ENCODE data around the gene CAMK2N1. TPM values are rescaled to one million over a fixed set of nuclear protein-coding genes. Genes with fewer than 3 reads are reported as not detected.

The CAMK2N1 gene
- total and polyA plus RNA-seq, 2 of the 13 experiments (the other 11 are each of a cell fraction or from before 2014, with no cell fraction given), result 38.0 to 38.6 TPM

DNA sequence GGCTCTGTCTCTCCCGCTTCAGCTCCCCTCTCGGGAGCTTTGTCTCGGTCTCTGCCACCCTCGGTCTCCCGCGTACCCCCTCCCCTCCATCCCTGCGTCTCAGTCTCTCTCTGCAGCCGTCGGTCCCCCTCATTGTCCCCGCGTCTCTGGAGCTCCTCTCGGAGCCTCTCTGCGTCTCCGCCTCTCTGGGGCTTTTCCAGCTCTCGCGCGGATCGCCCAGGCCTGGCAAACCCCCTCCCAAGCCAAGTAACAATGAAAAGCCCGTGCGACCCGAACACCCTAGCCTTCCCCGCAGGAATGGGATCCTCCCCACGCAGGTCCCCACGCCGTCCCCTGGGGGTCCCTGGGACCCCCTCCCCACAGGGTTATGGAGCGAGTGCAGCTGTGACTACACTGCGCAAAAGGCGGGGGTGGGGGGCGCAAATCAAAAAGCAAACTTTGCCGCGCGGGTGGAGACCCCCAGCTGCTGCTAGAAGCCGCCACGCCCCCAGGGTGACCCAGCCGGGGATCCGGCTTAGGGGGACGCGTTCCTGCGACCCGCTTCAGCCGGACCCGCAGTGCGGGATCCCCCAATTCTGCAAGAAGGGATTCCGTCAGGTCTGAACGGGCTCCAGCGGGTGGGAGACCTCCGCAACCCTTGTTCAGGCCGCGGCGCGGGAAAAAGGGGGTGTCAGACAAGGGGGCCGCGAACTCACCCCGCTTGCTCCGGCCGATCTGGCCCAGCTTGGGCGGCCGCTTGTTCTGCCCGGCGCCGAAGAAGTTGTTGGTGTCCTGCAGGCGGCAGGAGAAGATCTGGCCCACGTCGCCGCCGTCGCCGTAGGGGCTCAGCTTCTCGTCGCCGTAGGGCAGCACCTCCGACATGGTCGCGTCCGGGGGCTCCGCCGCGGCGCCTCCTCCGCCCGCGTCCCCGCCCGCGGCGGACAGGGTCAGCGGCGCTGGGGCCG, 1.2 kb downstream of the CAMK2N1 start (continued):
- peak; percentile 63; the same call in 1 of the 2 replicates for TF ChIP-seq ZNF768 (CRISPR knock-in tag; IDR thresholded peaks at IDR 0.05)
- TF ChIP-seq ZNF34 (CRISPR knock-in tag; IDR thresholded peaks at IDR 0.05; ENCODE audit: borderline replicate concordance), result no peak
- peak; percentile 21 for TF ChIP-seq SRSF1 (optimal IDR thresholded peaks at IDR 0.05; ENCODE audit: low read depth, low read length)
- 0 out of 2 replicates have a peak, but pooled peaks have one; percentile 21 for TF ChIP-seq ZSCAN21 (CRISPR knock-in tag; IDR thresholded peaks at IDR 0.05; ENCODE audit: borderline replicate concordance)
- TF ChIP-seq CBX5 (CRISPR knock-in tag; IDR thresholded peaks at IDR 0.05; ENCODE audit: borderline replicate concordance), result no peak
- TF ChIP-seq, protein P1, sequence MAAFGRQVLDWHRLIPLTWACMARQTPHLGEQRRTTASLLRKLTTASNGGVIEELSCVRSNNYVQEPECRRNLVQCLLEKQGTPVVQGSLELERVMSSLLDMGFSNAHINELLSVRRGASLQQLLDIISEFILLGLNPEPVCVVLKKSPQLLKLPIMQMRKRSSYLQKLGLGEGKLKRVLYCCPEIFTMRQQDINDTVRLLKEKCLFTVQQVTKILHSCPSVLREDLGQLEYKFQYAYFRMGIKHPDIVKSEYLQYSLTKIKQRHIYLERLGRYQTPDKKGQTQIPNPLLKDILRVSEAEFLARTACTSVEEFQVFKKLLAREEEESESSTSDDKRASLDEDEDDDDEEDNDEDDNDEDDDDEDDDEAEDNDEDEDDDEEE (CRISPR knock-in tag; IDR thresholded peaks at IDR 0.05), result 0 out of 2 replicates have a peak, but pooled peaks have one; percentile 51
- 0 out of 2 replicates have a peak, but pooled peaks have one; percentile 2 for TF ChIP-seq ZIK1 (CRISPR knock-in tag; IDR thresholded peaks at IDR 0.05; ENCODE audit: borderline replicate concordance, low read depth)
- TF ChIP-seq ZNF615 (CRISPR knock-in tag; IDR thresholded peaks at IDR 0.05; ENCODE audit: borderline replicate concordance), result no peak
- no peak for TF ChIP-seq ZNF775 (CRISPR knock-in tag; IDR thresholded peaks at IDR 0.05; ENCODE audit: borderline replicate concordance)
- TF ChIP-seq, protein P2, sequence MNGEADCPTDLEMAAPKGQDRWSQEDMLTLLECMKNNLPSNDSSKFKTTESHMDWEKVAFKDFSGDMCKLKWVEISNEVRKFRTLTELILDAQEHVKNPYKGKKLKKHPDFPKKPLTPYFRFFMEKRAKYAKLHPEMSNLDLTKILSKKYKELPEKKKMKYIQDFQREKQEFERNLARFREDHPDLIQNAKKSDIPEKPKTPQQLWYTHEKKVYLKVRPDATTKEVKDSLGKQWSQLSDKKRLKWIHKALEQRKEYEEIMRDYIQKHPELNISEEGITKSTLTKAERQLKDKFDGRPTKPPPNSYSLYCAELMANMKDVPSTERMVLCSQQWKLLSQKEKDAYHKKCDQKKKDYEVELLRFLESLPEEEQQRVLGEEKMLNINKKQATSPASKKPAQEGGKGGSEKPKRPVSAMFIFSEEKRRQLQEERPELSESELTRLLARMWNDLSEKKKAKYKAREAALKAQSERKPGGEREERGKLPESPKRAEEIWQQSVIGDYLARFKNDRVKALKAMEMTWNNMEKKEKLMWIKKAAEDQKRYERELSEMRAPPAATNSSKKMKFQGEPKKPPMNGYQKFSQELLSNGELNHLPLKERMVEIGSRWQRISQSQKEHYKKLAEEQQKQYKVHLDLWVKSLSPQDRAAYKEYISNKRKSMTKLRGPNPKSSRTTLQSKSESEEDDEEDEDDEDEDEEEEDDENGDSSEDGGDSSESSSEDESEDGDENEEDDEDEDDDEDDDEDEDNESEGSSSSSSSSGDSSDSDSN (CRISPR knock-in tag; IDR thresholded peaks at IDR 0.05), result peak; percentile 3; the same call in 1 of the 2 replicates
- peak; percentile 48; the same call in 1 of the 2 replicates for TF ChIP-seq TAF1 (CRISPR knock-in tag; IDR thresholded peaks at IDR 0.05)
- no peak for TF ChIP-seq MEF2D (CRISPR knock-in tag; IDR thresholded peaks at IDR 0.05)
- TF ChIP-seq, protein P3, sequence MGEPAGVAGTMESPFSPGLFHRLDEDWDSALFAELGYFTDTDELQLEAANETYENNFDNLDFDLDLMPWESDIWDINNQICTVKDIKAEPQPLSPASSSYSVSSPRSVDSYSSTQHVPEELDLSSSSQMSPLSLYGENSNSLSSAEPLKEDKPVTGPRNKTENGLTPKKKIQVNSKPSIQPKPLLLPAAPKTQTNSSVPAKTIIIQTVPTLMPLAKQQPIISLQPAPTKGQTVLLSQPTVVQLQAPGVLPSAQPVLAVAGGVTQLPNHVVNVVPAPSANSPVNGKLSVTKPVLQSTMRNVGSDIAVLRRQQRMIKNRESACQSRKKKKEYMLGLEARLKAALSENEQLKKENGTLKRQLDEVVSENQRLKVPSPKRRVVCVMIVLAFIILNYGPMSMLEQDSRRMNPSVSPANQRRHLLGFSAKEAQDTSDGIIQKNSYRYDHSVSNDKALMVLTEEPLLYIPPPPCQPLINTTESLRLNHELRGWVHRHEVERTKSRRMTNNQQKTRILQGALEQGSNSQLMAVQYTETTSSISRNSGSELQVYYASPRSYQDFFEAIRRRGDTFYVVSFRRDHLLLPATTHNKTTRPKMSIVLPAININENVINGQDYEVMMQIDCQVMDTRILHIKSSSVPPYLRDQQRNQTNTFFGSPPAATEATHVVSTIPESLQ (CRISPR knock-in tag; conservative IDR thresholded peaks at IDR 0.05), result no peak
- no peak for TF ChIP-seq HHEX (CRISPR knock-in tag; IDR thresholded peaks at IDR 0.05)
- TF ChIP-seq NFKB2 (CRISPR knock-in tag; IDR thresholded peaks at IDR 0.05; ENCODE audit: borderline replicate concordance), result no peak
- peak; percentile 60 for TF ChIP-seq RBM39 (IDR thresholded peaks at IDR 0.05; ENCODE audit: low read depth, low read length, poor library complexity, severe bottlenecking)
- TF ChIP-seq TMF1 (CRISPR knock-in tag; IDR thresholded peaks at IDR 0.05; ENCODE audit: low read depth), result no peak
- TF ChIP-seq POLR2A (IDR thresholded peaks at IDR 0.05; ENCODE audit: insufficient read depth in 1 of 2, low read depth in 2 of 2, low read length in 2 of 2), result 0 out of 4 replicates have a peak, but pooled peaks of 1 of the 2 experiments have one; percentile 4
- TF ChIP-seq, protein P4, sequence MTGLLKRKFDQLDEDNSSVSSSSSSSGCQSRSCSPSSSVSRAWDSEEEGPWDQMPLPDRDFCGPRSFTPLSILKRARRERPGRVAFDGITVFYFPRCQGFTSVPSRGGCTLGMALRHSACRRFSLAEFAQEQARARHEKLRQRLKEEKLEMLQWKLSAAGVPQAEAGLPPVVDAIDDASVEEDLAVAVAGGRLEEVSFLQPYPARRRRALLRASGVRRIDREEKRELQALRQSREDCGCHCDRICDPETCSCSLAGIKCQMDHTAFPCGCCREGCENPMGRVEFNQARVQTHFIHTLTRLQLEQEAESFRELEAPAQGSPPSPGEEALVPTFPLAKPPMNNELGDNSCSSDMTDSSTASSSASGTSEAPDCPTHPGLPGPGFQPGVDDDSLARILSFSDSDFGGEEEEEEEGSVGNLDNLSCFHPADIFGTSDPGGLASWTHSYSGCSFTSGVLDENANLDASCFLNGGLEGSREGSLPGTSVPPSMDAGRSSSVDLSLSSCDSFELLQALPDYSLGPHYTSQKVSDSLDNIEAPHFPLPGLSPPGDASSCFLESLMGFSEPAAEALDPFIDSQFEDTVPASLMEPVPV (CRISPR knock-in tag; IDR thresholded peaks at IDR 0.05), result no peak
- 0 out of 2 replicates have a peak, but pooled peaks have one; percentile 10 for TF ChIP-seq KDM5A (IDR thresholded peaks at IDR 0.05; ENCODE audit: borderline replicate concordance, low read length)
- 0 out of 2 replicates have a peak, but pooled peaks have one; percentile 16 for TF ChIP-seq NKX3-1 (CRISPR knock-in tag; IDR thresholded peaks at IDR 0.05)
